ENCODE measurements around the gene POLR1D.

The POLR1D gene

DNA sequence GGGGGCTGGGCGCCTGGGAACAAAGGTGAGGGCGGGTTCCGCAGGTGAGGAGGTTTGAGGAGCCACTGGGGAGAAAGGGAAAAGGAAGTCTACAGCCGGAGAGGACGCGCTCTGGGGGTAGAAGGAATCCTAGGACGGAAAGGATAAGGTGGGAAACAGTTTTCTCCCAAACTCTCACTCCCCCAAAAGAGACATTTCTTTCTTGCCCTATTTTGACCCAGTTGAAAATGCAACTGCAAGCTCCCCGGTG is 651 bp upstream of the POLR1D start:
- H3K4me3 ChIP-seq (IDR thresholded peaks at IDR 0.05; ENCODE audit: insufficient read depth, low read depth, low read length): no peak overlapping the region
- H3K4me1 ChIP-seq (ENCODE audit: low read depth, poor library complexity, severe bottlenecking): peaks cover 19% of the 10 kb centered on the region
- H4K20me1 ChIP-seq (ENCODE audit: insufficient read depth): no peaks in the 10 kb centered on the region
- H3K27ac ChIP-seq: peak overlapping the region; percentile 64
- TF ChIP-seq, protein P1, sequence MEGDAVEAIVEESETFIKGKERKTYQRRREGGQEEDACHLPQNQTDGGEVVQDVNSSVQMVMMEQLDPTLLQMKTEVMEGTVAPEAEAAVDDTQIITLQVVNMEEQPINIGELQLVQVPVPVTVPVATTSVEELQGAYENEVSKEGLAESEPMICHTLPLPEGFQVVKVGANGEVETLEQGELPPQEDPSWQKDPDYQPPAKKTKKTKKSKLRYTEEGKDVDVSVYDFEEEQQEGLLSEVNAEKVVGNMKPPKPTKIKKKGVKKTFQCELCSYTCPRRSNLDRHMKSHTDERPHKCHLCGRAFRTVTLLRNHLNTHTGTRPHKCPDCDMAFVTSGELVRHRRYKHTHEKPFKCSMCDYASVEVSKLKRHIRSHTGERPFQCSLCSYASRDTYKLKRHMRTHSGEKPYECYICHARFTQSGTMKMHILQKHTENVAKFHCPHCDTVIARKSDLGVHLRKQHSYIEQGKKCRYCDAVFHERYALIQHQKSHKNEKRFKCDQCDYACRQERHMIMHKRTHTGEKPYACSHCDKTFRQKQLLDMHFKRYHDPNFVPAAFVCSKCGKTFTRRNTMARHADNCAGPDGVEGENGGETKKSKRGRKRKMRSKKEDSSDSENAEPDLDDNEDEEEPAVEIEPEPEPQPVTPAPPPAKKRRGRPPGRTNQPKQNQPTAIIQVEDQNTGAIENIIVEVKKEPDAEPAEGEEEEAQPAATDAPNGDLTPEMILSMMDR (conservative IDR thresholded peaks at IDR 0.05; ENCODE audit: low read depth, low read length): no peak
- peak overlapping the region; percentile 61; the same call in 1 of the 2 replicates for H3K9ac ChIP-seq
- no peaks in the 10 kb centered on the region for H3K36me3 ChIP-seq (ENCODE audit: insufficient read depth)
- H2AFZ ChIP-seq (ENCODE audit: low read depth): peak overlapping the region; percentile 61; the same call in 1 of the 2 replicates
- no peaks in the 10 kb centered on the region for H3K27me3 ChIP-seq (ENCODE audit: insufficient read depth, low read depth)
- H3K79me2 ChIP-seq (ENCODE audit: insufficient read depth, low read depth): peaks cover 76% of the 10 kb centered on the region
- peak overlapping the region; percentile 48; the same call in 1 of the 2 replicates for H3K4me2 ChIP-seq

- Histone ChIP-seq H3K79me2 (ENCODE audit: insufficient read depth, low read depth) (peaks cover 74% of the 10 kb centered on the region), H3K27me3 (ENCODE audit: insufficient read depth, low read depth) (no peaks in the 10 kb centered on the region), H2AFZ (ENCODE audit: low read depth) (peak overlapping the region; percentile 49; the same call in 1 of the 2 replicates), H4K20me1 (ENCODE audit: insufficient read depth) (no peaks in the 10 kb centered on the region), H3K4me3 (IDR thresholded peaks at IDR 0.05; ENCODE audit: insufficient read depth, low read depth, low read length) (no peak overlapping the region), H3K4me2 (peak overlapping the region; percentile 81), H3K36me3 (ENCODE audit: insufficient read depth) (no peaks in the 10 kb centered on the region), H3K9ac (peak overlapping the region; percentile 62), H3K27ac (peak overlapping the region; percentile 58), H3K4me1 (ENCODE audit: low read depth, poor library complexity, severe bottlenecking) (peaks cover 19% of the 10 kb centered on the region)
- TF ChIP-seq, protein P1 (conservative IDR thresholded peaks at IDR 0.05; ENCODE audit: low read depth, low read length): no peak
Observed at GRCh38 chr13:27622102-27622820, 569 bp downstream of the POLR1D start.

GRCh38 chr13:27622881-27623280 is 1.2 kb downstream of the POLR1D start:
- no peaks in the 10 kb centered on the region for H4K20me1 ChIP-seq (ENCODE audit: insufficient read depth)
- H3K36me3 ChIP-seq (ENCODE audit: insufficient read depth): no peaks in the 10 kb centered on the region
- H3K4me1 ChIP-seq (ENCODE audit: low read depth, poor library complexity, severe bottlenecking): peaks cover 19% of the 10 kb centered on the region
- H3K27ac ChIP-seq: no peak overlapping the region
- H3K79me2 ChIP-seq (ENCODE audit: insufficient read depth, low read depth): peaks cover 76% of the 10 kb centered on the region
- H3K4me2 ChIP-seq: peak overlapping the region; percentile 81
- no peak overlapping the region for H3K4me3 ChIP-seq (IDR thresholded peaks at IDR 0.05; ENCODE audit: insufficient read depth, low read depth, low read length)
- no peak overlapping the region for H2AFZ ChIP-seq (ENCODE audit: low read depth)
- TF ChIP-seq, protein P1 (conservative IDR thresholded peaks at IDR 0.05; ENCODE audit: low read depth, low read length): no peak
- no peak overlapping the region for H3K9ac ChIP-seq
- no peaks in the 10 kb centered on the region for H3K27me3 ChIP-seq (ENCODE audit: insufficient read depth, low read depth)

DNA sequence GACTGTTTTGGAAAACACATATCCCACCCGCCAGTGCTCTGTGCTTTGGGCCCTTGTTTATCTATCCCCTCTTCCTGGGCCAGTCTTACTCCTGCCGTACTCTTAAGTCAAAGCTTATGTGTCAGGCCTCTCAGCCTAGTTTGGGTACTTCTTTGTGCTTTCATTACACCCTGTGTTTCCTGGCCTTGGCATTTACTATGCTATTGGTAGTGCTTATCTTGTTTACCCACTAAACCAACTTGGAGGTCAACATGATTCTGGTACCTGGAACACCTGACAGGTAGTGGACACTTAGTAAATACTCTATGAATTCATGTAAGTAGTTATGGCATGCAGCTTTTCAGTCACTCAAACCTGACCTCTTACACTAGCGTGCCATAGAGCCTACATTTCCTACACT is 2.4 kb downstream of the POLR1D start:
- TF ChIP-seq, protein P1 (conservative IDR thresholded peaks at IDR 0.05; ENCODE audit: low read depth, low read length): no peak
- Histone ChIP-seq H3K36me3 (ENCODE audit: insufficient read depth) (no peaks in the 10 kb centered on the region), H3K4me3 (IDR thresholded peaks at IDR 0.05; ENCODE audit: insufficient read depth, low read depth, low read length) (no peak overlapping the region), H3K4me1 (ENCODE audit: low read depth, poor library complexity, severe bottlenecking) (peaks cover 13% of the 10 kb centered on the region), H3K9ac (no peak overlapping the region), H4K20me1 (ENCODE audit: insufficient read depth) (no peaks in the 10 kb centered on the region), H3K27me3 (ENCODE audit: insufficient read depth, low read depth) (no peaks in the 10 kb centered on the region), H3K27ac (no peak overlapping the region), H3K79me2 (ENCODE audit: insufficient read depth, low read depth) (peaks cover 76% of the 10 kb centered on the region), H3K4me2 (no peak overlapping the region), H2AFZ (ENCODE audit: low read depth) (no peak overlapping the region)
